Erythroblast (primary cell): ENCODE measurements around the gene IMMP1L.

Experiments used
- GATA1 ChIP-seq: IDR thresholded peaks from 2 replicates; pipeline ENCODE4 v1.6.1; 2011; ENCODE audit warnings: low read depth, mild to moderate bottlenecking, control low read depth, low read length, moderate library complexity
- POLR2A ChIP-seq: IDR thresholded peaks from 2 replicates; pipeline ENCODE4 v1.6.1; 2011; ENCODE audit warnings: mild to moderate bottlenecking, low read length

- TF ChIP-seq POLR2A (no peak), GATA1 (no peak)
Measured at GRCh38 chr11:31442086-31442485, 67.3 kb downstream of the IMMP1L start.
